Measurements from ENCODE around the gene ZNF559. TPM values are rescaled to one million over a fixed set of nuclear protein-coding genes. Genes with fewer than 3 reads are reported as not detected.

ZNF559 gene
- total and polyA plus RNA-seq, 8 donors: 7.3 to 52.2 (median 14.4) TPM

DNA sequence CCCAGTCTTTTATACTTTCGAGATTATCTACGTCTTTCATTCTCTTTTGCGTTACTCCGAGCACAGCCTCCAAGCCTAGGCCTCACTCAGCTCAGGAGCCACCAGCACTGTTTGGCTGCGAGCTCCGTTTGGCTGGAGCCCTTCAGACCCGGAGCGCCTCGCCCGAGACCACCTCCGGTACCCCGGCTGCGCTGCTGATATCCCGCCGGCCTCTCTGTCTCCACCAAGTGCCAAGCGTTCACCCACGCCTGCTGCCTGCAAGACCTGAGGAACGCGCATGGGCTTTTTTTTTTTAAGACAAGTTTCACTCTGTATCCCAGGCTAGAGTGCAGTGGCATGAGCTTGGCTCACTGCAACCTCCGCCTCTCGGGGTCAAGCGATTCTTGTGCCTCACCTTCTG, 24.7 kb downstream of the ZNF559 start:
- peaks cover 13 to 81% (median 36%) of the 10 kb centered on the region in 4 donors for H3K36me3 ChIP-seq
- no peaks in the 10 kb centered on the region for H3K27me3 ChIP-seq
- no peak for DNase-seq
- TF ChIP-seq POLR2A (IDR thresholded peaks at IDR 0.05) (no peak), EP300 (IDR thresholded peaks at IDR 0.05) (no peak), POLR2AphosphoS5 (IDR thresholded peaks at IDR 0.05) (no peak)
- TF ChIP-seq, protein P1, sequence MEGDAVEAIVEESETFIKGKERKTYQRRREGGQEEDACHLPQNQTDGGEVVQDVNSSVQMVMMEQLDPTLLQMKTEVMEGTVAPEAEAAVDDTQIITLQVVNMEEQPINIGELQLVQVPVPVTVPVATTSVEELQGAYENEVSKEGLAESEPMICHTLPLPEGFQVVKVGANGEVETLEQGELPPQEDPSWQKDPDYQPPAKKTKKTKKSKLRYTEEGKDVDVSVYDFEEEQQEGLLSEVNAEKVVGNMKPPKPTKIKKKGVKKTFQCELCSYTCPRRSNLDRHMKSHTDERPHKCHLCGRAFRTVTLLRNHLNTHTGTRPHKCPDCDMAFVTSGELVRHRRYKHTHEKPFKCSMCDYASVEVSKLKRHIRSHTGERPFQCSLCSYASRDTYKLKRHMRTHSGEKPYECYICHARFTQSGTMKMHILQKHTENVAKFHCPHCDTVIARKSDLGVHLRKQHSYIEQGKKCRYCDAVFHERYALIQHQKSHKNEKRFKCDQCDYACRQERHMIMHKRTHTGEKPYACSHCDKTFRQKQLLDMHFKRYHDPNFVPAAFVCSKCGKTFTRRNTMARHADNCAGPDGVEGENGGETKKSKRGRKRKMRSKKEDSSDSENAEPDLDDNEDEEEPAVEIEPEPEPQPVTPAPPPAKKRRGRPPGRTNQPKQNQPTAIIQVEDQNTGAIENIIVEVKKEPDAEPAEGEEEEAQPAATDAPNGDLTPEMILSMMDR (IDR thresholded peaks at IDR 0.05): no peak
- intact Hi-C loops (cut with DNase I; ENCODE audit: low total_unique reads): no loop called here
- WGBS, 5 donors: 96 to 100% (median 97%) methylated on average over 22 of the region's 22 CpGs
- H3K27ac ChIP-seq: no peak overlapping the region
- no peaks in the 10 kb centered on the region for H3K4me1 ChIP-seq
- H3K9me3 ChIP-seq: peaks cover 36 to 100% (median 95%) of the 10 kb centered on the region in 4 donors
- H3K4me3 ChIP-seq: no peak overlapping the region

DNA sequence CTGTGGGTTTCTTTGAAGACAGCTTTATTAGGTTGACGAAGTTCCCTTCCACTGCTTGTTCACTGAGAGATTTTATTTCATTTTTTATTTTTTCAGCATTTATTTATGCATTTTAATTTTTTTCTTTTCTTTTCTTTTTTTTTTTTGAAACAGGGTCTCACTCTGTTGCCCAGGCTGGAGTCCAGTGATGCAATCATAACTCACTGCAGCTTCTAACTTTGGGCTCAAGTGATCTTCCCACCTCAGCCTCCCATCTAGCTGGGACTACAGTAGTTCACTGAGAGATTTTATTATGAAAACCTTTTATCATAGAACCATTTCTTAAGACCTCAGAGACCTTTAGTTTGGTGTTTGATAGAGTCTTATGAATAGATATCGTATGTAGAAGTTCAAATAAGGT, 28.5 kb downstream of the ZNF559 start:
- WGBS, 5 donors: 90 to 100% (median 99%) methylated on average over 2 of the region's 2 CpGs
- no peaks in the 10 kb centered on the region for H3K4me1 ChIP-seq
- intact Hi-C loops (cut with DNase I; ENCODE audit: low total_unique reads): no loop called here
- H3K27ac ChIP-seq: no peak overlapping the region
- no peak overlapping the region for H3K4me3 ChIP-seq
- TF ChIP-seq, protein P1 (IDR thresholded peaks at IDR 0.05): no peak
- TF ChIP-seq POLR2A (IDR thresholded peaks at IDR 0.05): no peak
- TF ChIP-seq POLR2AphosphoS5 (IDR thresholded peaks at IDR 0.05): no peak
- peaks cover 5 to 88% (median 38%) of the 10 kb centered on the region in 4 donors for H3K36me3 ChIP-seq
- H3K9me3 ChIP-seq: peaks cover 32 to 100% (median 96%) of the 10 kb centered on the region in 4 donors
- DNase-seq: no peak
- no peaks in the 10 kb centered on the region for H3K27me3 ChIP-seq

DNA sequence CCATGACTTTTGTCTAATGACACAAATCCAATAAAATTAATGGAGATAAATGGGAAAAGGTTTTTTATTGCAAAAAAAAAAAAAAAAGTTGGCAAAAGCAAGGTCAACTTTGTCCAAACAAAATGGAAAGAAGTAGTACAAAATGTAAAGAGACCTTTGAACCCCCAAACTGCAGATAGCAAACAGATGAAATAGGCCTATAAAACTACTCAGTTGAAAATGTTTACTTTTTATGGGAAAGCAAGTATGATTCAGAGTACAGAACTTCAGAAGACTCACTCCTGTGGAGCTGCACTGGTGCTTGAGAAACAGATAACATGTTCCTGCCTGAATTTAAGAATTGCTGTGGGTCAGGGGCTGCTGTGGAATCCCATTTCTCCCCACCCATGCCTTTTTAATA, 29.0 kb downstream of the ZNF559 start:
- Histone ChIP-seq H3K4me3 (no peak overlapping the region), H3K36me3 (peaks cover 8 to 91% (median 42%) of the 10 kb centered on the region in 4 donors), H3K27ac (no peak overlapping the region), H3K4me1 (no peaks in the 10 kb centered on the region), H3K27me3 (no peaks in the 10 kb centered on the region), H3K9me3 (peaks cover 35 to 100% (median 96%) of the 10 kb centered on the region in 4 donors)
- no peak for DNase-seq
- intact Hi-C loops (cut with DNase I; ENCODE audit: low total_unique reads): no loop called here
- TF ChIP-seq POLR2A (IDR thresholded peaks at IDR 0.05) (no peak), POLR2AphosphoS5 (IDR thresholded peaks at IDR 0.05) (no peak), EP300 (IDR thresholded peaks at IDR 0.05) (no peak)
- TF ChIP-seq, protein P1 (IDR thresholded peaks at IDR 0.05): no peak

DNA sequence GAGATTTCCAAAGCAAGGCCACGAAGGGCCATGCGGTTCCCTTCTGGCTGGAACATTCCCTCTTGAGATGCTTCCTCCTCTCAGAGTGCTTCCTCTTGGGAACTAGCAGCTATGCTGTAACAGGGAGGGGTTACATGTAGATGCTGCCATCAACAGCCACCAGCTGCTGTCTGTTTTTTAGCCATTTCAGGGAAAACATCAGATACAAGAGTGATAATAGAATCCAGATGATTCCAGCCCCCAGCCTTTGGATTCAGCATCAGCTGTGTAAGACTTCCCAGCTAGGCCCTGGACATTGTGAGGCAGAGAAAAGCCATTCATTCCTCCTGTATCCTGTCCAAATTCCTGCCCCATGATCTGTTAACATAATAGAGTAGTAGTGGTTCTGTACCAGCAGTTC, 30.7 kb downstream of the ZNF559 start:
- peaks cover 3 to 92% (median 41%) of the 10 kb centered on the region in 4 donors for H3K36me3 ChIP-seq
- H3K9me3 ChIP-seq: peaks cover 32 to 100% (median 94%) of the 10 kb centered on the region in 4 donors
- intact Hi-C loops (cut with DNase I; ENCODE audit: low total_unique reads): no loop called here
- no peak overlapping the region for H3K4me3 ChIP-seq
- no peaks in the 10 kb centered on the region for H3K27me3 ChIP-seq
- no peak overlapping the region for H3K27ac ChIP-seq
- no peak for TF ChIP-seq POLR2AphosphoS5 (IDR thresholded peaks at IDR 0.05)
- TF ChIP-seq POLR2A (IDR thresholded peaks at IDR 0.05): no peak
- TF ChIP-seq EP300 (IDR thresholded peaks at IDR 0.05): no peak
- TF ChIP-seq, protein P1 (IDR thresholded peaks at IDR 0.05): no peak
- DNase-seq: no peak
- no peaks in the 10 kb centered on the region for H3K4me1 ChIP-seq
- WGBS, 5 donors: 92 to 98% (median 95%) methylated on average over 2 of the region's 2 CpGs
